HepG2 (cell line): ENCODE results near the gene MAP1LC3B. TPM values are rescaled to one million over a fixed set of nuclear protein-coding genes. Genes with fewer than 3 reads are reported as not detected.
A peak's percentile ranks its signal among the peaks of the same experiment; 100 is the strongest.

Source experiments
- AHR ChIP-seq: IDR thresholded peaks from 2 replicates; pipeline ENCODE4 v1.6.1; 2018; ENCODE audit warnings: missing genetic modification reagents, missing compliant biosample characterization
- BCLAF1 ChIP-seq: fragments of 450-650 bp; IDR thresholded peaks from 2 replicates; pipeline ENCODE4 v1.6.1; 2017; ENCODE audit warnings: mild to moderate bottlenecking
- ERF ChIP-seq: IDR thresholded peaks from 2 replicates; pipeline ENCODE4 v1.6.1; 2018; ENCODE audit warnings: missing biosample characterization, missing genetic modification reagents
- KLF16 ChIP-seq, 2 experiments: sonication (generic) in 1 of 2; formaldehyde crosslinking in 1 of 2; IDR thresholded peaks; 2 replicates each; pipeline versions ENCODE4 v1.6.1 to v1.8.0; 2016 to 2023; ENCODE audit warnings: missing genetic modification reagents in 2 of 2, missing compliant biosample characterization in 1 of 2
- MNT ChIP-seq: fragments of 450-650 bp; IDR thresholded peaks from 2 replicates; pipeline ENCODE4 v1.6.1; 2016
- MTA3 ChIP-seq: sonication (generic); formaldehyde crosslinking; IDR thresholded peaks from 2 replicates; pipeline ENCODE4 v1.4.0; 2020; ENCODE audit warnings: missing genetic modification reagents
- NFYC ChIP-seq: IDR thresholded peaks from 2 replicates; pipeline ENCODE4 v1.6.1; 2016; ENCODE audit warnings: missing genetic modification reagents, missing compliant biosample characterization
- NR2C2 ChIP-seq: sonication (generic); formaldehyde crosslinking; IDR thresholded peaks from 2 replicates; pipeline ENCODE4 v1.4.0; 2020; ENCODE audit warnings: missing genetic modification reagents, mild to moderate bottlenecking, moderate library complexity, borderline replicate concordance
- PAX8 ChIP-seq: sonication (generic); formaldehyde crosslinking; IDR thresholded peaks from 2 replicates; pipeline ENCODE4 v1.8.0; 2022; ENCODE audit warnings: mild to moderate bottlenecking, missing genetic modification reagents, borderline replicate concordance
- POLR2G ChIP-seq: fragments of 200-400 bp; formaldehyde crosslinking; IDR thresholded peaks from 2 replicates; pipeline ENCODE4 v1.6.1; 2018; ENCODE audit warnings: mild to moderate bottlenecking, low read depth, low read length, moderate library complexity
- PTBP1 ChIP-seq: fragments of 200-400 bp; formaldehyde crosslinking; IDR thresholded peaks from 2 replicates; pipeline ENCODE4 v1.6.1; 2018; ENCODE audit warnings: low read length, low read depth; ENCODE audit not compliant: poor library complexity, severe bottlenecking
- RELA ChIP-seq: sonication (generic); formaldehyde crosslinking; IDR thresholded peaks from 2 replicates; pipeline ENCODE4 v1.4.0; 2020; ENCODE audit warnings: missing genetic modification reagents
- TCF12 ChIP-seq, 2 experiments: fragments of 450-650 bp in 1 of 2; sonication (generic) in 1 of 2; formaldehyde crosslinking in 1 of 2; IDR thresholded peaks; 2 replicates each; pipeline versions ENCODE4 v1.6.1 to v1.8.0; 2017 to 2022; ENCODE audit warnings: antibody characterized with exemption in 1 of 2, mild to moderate bottlenecking in 1 of 2, missing genetic modification reagents in 1 of 2, moderate library complexity in 1 of 2
- TFDP1 ChIP-seq: IDR thresholded peaks from 2 replicates; pipeline ENCODE4 v1.6.1; 2016; ENCODE audit warnings: missing compliant biosample characterization, missing genetic modification reagents, borderline replicate concordance
- TOPORS ChIP-seq: sonication (generic); formaldehyde crosslinking; IDR thresholded peaks from 2 replicates; pipeline ENCODE4 v1.8.0; 2023; ENCODE audit warnings: mild to moderate bottlenecking, missing genetic modification reagents
- ZNF143 ChIP-seq: sonication (generic); formaldehyde crosslinking; IDR thresholded peaks from 2 replicates; pipeline ENCODE4 v1.4.0; 2020; ENCODE audit warnings: missing genetic modification reagents
- ZNF264 ChIP-seq: sonication (generic); formaldehyde crosslinking; IDR thresholded peaks from 2 replicates; pipeline ENCODE4 v1.4.0; 2020; ENCODE audit warnings: missing genetic modification reagents
- ZNF274 ChIP-seq: sonication (generic); formaldehyde crosslinking; IDR thresholded peaks from 2 replicates; pipeline ENCODE4 v1.5.1; 2020; ENCODE audit warnings: mild to moderate bottlenecking, missing genetic modification reagents
- ZNF558 ChIP-seq: sonication (generic); formaldehyde crosslinking; IDR thresholded peaks from 2 replicates; pipeline ENCODE4 v1.9.0; 2022; ENCODE audit warnings: mild to moderate bottlenecking, missing genetic modification reagents, borderline replicate concordance
- ZNF570 ChIP-seq: sonication (generic); formaldehyde crosslinking; IDR thresholded peaks from 2 replicates; pipeline ENCODE4 v1.4.0; 2020; ENCODE audit warnings: mild to moderate bottlenecking, missing genetic modification reagents, borderline replicate concordance
- ZNF747 ChIP-seq: sonication (generic); formaldehyde crosslinking; IDR thresholded peaks from 2 replicates; pipeline ENCODE4 v1.8.1; 2023; ENCODE audit warnings: missing genetic modification reagents, mild to moderate bottlenecking, borderline replicate concordance
- polyA plus RNA-seq, 8 experiments: library from polyadenylated mRNA; depleted of rRNA in 3 of 8; stranded (reverse) in 7 of 8; unstranded in 1 of 8; fragments of >200 nt; fragmentation: Illumina TruSeq in 4 of 8; extraction: Trizol in 4 of 8; gene quantifications; 2 replicates each; pipeline versions ENCODE4 v1.2.1 to v1.2.3, GENCODE V29; 2011 to 2016; ENCODE audit warnings: low read depth in 4 of 8, missing spikeins in 1 of 8, mixed read lengths in 1 of 8; ENCODE audit not compliant: insufficient read depth in 1 of 8
- total RNA-seq, 5 experiments: library from RNA; depleted of rRNA; stranded (reverse); fragments of >200 nt; fragmentation: Illumina TruSeq; extraction: Trizol; gene quantifications; 2 replicates each; pipeline ENCODE4 v1.2.3, GENCODE V29; 2016; ENCODE audit warnings: low read depth in 1 of 5
- TF ChIP-seq, protein P1 (sequence below): sonication (generic); formaldehyde crosslinking; IDR thresholded peaks from 2 replicates; pipeline ENCODE4 v1.4.0; 2020; ENCODE audit warnings: missing genetic modification reagents

The MAP1LC3B gene
- total and polyA plus RNA-seq, 2 of the 13 experiments (the other 11 are each of a cell fraction or from before 2014, with no cell fraction given), result 15.7 to 37.4 TPM

DNA sequence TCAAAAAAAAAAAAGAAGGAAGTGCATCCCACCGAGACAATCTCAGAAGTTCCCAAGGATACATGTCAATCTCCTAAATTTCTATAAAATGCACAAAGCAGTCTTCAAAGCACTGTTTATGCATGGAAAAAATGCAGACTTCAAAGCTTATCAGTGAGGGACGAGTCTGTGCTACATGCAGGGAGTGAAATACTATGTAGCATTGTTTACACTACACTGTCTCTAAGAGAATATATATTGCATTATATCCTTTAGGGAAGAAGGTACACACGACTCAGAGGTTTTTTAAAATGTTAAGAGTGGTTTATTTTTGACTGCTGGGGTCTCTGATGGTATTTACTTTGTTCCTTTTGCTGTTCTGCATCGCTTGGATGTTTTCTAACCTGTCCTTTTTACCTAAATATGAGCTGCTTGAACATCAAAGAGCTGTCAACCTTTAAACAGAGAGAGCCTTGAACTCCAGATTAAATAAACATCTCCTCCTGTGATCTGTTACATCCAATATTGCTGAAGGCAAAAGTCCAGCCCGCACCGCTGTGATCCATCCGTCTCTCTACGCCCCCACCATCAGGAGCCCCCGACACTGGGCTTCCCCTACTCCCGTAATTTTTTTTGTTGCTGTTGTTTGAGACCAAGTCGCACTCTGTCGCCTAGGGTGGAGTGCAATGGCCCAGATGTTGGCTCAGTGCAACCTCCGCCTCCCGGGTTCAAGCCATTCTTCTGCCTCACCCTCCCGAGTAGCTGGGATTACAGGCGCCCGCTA, 9.9 kb upstream of the MAP1LC3B start (continued):
- TF ChIP-seq ZNF143 (CRISPR knock-in tag), result 0 out of 2 replicates have a peak, but pooled peaks have one; percentile 15
- peak; percentile 78; the same call in 1 of the 2 replicates for TF ChIP-seq ZNF570 (CRISPR knock-in tag)
- TF ChIP-seq PAX8 (CRISPR knock-in tag), result peak; percentile 82; the same call in 1 of the 2 replicates
- TF ChIP-seq ZNF558, result no peak; the same call in 1 of the 2 replicates
- no peak for TF ChIP-seq BCLAF1
- TF ChIP-seq MTA3 (CRISPR knock-in tag), result no peak
- peak; percentile 48; the same call in 1 of the 2 replicates for TF ChIP-seq NFYC
- TF ChIP-seq PTBP1, result no peak
- TF ChIP-seq NR2C2 (CRISPR knock-in tag), result peak; percentile 91
- TF ChIP-seq ZNF264 (CRISPR knock-in tag), result peak; percentile 85
- TF ChIP-seq ERF, result peak; percentile 78
- peak; percentile 87; the same call in 1 of the 2 replicates for TF ChIP-seq POLR2G
- TF ChIP-seq ZNF747 (CRISPR knock-in tag), result peak; percentile 22; the same call in 1 of the 2 replicates
- peak in 1 of 2 experiments; percentile 92; a peak in 2 of 4 replicates for TF ChIP-seq KLF16 (CRISPR knock-in tag; IDR thresholded peaks at IDR 0.05)
- TF ChIP-seq TFDP1 (CRISPR knock-in tag), result no peak
- TF ChIP-seq RELA (CRISPR knock-in tag), result peak; percentile 85; the same call in 1 of the 2 replicates
- TF ChIP-seq AHR (CRISPR knock-in tag), result peak; percentile 61; the same call in 1 of the 2 replicates
- TF ChIP-seq TCF12 (IDR thresholded peaks at IDR 0.05), result no peak
- peak; percentile 99 for TF ChIP-seq TCF12 (CRISPR knock-in tag; IDR thresholded peaks at IDR 0.05)
- no peak for TF ChIP-seq ZNF274 (CRISPR knock-in tag)
- TF ChIP-seq, protein P1, sequence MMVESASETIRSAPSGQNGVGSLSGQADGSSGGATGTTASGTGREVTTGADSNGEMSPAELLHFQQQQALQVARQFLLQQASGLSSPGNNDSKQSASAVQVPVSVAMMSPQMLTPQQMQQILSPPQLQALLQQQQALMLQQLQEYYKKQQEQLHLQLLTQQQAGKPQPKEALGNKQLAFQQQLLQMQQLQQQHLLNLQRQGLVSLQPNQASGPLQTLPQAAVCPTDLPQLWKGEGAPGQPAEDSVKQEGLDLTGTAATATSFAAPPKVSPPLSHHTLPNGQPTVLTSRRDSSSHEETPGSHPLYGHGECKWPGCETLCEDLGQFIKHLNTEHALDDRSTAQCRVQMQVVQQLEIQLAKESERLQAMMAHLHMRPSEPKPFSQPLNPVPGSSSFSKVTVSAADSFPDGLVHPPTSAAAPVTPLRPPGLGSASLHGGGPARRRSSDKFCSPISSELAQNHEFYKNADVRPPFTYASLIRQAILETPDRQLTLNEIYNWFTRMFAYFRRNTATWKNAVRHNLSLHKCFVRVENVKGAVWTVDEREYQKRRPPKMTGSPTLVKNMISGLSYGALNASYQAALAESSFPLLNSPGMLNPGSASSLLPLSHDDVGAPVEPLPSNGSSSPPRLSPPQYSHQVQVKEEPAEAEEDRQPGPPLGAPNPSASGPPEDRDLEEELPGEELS (CRISPR knock-in tag), result peak; percentile 99
- peak; percentile 65; the same call in 1 of the 2 replicates for TF ChIP-seq MNT
- no peak; the same call in 1 of the 2 replicates for TF ChIP-seq TOPORS (CRISPR knock-in tag)
